HEK293T (cell line): ENCODE data around the gene RASA2.

Experiments used
- FOXM1 ChIP-seq: fragments of 450-650 bp; IDR thresholded peaks from 2 replicates; pipeline ENCODE4 v1.6.1; 2017; ENCODE audit warnings: mild to moderate bottlenecking, borderline replicate concordance
- SUZ12 ChIP-seq: fragments of 450-650 bp; IDR thresholded peaks from 2 replicates; pipeline ENCODE4 v1.6.1; 2016; ENCODE audit warnings: mild to moderate bottlenecking

GRCh38 chr3:141643796-141644195 lies 157.0 kb downstream of the RASA2 start:
- no peak for TF ChIP-seq FOXM1
- no peak for TF ChIP-seq SUZ12
